Stimulated activated CD8-positive, alpha-beta memory T cell treated with anti-CD3 and anti-CD28 coated beads, Interleukin-4, amount 100 ng/mL, for 24 hours (primary cell): ENCODE results near the gene ARMC9.

ENCODE experiments used
- DNase-seq: peaks from one replicate; pipeline ENCODE4 v3.0.0-alpha.2; 2020; ENCODE audit warnings: low read depth

ARMC9 gene

DNA sequence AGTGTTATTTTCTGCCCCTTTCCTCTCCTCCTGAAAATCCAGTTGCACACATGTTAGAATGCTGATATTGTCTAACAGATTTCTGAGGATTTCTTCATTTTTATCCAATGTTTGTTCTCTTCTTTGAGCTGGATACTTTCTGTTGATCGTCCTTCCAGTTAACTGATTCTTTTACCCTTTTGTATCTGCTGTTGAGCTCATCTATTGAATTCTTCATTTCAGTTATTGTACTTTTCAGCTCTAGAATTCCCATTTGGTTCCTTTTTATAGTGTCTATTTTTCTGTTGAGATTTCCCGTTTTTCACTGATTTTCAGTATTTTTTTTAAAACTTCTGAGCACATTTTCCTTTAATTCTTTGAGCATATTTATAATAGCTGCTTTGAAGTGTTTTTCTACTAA is 119.1 kb downstream of the ARMC9 start:
- DNase-seq, result no peak

DNA sequence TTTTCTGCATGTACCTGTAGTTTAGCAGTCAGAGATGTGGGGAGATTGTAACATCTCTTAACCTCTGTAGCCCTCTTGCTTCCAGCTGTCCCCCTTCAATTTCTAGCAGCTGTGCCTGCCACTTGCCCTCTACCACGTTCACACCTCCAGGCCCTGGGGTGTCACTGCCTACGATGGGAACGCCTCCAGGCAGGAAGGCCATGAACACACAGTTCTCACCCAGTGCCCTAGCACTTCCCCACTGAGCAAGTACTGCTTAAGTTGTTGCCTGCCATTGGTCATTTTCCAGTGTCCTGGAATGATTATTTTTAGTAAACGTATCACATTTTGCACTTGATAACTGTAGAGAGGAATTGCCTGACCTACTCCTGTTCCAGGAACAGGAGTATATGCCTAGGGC is 120.0 kb downstream of the ARMC9 start:
- DNase-seq, result no peak

DNA sequence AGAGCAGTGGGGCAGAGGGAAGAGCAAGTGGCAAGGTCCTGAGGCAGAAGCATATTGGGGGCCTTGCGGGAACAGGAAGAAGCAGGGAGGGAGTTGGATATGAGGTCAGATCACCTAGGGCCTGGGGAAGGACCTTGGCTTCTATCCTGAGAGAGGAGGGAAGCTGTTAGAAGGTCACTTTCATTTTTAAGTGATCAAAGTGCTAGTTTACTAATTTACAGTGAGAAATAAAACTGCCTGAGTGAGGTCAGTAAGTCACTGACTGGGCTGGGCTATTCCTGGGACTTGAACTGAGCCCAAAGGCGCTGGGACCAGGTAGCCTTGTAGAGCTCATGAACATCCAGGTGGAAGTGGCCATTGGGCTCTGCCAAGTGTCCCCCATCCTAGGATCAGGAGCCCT is 120.5 kb downstream of the ARMC9 start:
- DNase-seq, result no peak

DNA sequence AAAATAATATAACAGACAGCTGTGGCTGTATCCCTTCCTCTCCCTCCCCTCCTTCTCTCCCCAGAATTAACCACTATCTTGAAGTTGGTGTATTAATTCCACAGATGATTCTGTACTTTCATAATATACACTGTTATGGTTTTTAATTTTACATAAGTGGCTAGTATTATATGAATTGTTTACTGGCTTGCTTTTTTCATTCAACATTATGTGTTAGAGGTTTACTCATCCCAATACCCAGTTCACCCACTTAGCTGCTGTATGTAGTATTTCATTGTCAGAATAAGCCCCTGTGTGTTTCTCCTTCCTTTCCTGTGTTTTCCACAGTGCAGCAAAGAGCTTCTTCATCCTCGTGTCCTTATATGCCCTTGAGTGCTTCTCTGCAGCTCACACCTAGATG is 121.4 kb downstream of the ARMC9 start:
- no peak for DNase-seq

DNA sequence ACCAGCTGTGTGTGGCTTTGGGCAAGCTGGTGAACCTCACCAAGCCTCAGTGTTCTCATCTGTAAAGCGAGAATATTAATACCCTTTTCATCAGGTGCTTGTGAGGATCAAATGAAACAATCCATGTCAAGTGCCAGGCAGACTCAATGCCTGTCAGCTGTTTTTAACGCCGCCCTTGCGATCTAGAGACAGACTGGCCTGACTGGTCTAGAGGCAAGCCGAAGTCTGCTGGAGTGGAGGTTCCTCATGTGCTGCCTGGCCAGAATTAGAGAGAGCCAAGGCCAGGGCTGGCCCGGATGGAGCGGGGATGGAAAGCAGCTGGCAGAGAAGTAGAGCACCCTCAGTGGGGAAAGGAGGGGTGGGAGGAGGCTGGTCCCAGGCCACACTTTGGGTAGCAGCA is 122.6 kb downstream of the ARMC9 start:
- DNase-seq, result no peak

DNA sequence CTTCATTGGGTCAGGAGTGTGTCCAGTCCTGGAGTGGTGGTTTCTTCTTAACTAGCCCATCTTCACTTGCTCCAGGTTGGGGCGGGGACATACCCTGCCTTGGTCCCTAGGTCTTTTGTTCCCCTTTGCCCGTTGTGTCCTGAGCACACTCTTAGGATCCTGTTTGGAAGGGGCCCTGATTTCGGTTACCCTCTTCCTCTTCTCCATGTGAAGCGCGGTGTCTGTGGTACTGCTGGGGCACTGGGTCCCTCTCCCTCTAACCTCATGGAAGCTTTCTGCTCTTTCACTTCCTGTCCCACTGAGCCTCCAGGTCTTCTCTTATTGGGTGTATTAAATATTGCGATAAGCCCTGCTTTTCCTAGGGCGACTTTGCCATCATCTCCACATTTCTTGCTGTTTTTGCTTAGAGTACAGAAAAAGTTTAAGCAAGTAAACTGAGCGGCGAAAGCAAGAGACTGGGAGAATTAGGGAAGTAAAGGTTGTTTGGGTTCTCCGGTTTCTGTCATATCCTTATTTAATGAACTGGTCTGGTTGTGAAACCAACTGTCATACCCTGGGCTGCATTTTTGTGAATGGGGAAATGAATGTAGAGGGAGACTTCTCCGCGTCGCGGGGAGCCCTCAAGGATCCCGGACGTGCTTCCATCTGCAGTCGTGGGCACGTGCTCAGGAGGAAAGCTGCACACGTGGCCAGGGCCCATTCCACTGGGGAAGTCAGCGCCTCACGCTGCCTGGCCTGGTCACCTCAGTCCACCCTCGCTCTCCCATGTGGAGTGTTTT is 123.3 kb downstream of the ARMC9 start:
- DNase-seq, result no peak

DNA sequence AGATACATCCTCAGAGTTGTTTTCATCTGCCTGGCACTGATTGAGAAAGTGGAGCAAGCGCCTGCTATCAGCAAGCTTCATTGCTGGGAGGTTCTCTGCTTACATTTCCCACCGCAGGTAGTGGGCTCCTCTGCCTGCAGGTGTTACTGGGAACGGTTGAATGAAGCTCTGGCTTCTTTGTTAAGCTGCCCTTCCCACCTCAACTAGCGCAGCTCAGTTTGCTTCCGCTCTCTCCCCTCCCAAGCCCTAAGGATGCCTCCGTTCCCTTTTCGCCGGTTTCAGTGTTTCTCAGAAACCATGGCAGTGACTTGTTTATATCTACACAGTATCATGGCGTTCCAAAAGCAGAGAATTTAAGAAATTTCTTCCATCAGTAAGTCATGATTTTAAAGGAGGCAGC is 124.9 kb downstream of the ARMC9 start:
- no peak for DNase-seq

DNA sequence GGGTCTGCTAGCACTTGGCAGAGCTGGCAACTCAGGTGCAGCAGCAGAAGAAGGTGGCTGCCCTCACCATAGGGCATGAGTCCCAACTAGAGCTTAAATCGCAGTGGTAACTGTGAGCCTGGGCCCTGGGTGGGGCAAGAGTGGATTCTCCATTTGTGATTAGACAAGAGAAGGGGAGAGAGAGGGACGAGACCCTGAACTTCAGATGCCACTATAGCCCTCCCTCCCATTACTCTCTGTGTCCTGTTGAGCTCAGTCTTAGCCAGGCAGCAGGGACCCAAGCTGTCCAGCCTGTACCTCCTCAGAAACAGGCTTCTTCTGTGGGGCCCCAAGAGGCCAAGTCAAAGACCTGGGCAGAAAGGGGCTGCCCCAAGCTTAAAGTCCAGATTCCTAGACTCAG is 127.4 kb downstream of the ARMC9 start:
- DNase-seq, result no peak

DNA sequence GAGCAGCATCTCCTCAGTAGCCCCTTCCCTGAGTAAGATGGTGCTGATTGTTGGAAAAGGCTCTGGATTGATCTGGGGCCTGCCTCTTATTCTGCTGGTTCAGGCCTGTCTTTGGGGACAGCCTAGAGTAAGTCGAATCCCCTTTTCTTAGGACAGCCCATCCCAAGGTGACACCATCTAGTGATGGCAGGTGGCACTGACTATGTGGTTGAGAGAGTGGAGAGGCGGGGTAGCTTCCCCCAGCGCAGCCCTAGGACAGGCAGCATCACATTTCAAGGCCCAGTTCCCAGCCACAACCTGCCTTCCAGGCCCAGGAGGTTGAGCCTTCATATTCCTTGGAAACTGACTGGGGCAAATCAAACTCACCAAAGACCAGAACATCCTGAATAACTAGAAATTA is 128.0 kb downstream of the ARMC9 start:
- no peak for DNase-seq

DNA sequence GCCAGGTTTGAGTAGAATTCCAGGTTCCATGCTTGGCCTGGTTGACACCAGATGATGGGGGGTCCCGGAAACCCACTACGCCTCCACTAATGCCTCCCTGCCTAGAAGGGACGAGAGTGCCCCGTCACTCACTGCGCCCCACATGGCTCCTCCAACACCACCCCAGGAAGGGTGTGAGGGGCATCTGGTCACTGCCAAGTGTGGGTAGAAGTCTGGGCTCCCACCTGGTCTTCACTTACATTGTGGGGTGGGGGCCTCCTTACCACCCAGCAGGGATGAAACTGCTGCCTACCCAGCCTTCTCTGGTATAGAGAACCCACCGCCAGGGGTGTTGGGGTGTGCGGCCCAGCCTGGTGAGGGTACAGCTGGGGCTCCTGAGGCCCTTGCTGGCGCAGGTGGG is 131.9 kb downstream of the ARMC9 start:
- DNase-seq, result no peak

DNA sequence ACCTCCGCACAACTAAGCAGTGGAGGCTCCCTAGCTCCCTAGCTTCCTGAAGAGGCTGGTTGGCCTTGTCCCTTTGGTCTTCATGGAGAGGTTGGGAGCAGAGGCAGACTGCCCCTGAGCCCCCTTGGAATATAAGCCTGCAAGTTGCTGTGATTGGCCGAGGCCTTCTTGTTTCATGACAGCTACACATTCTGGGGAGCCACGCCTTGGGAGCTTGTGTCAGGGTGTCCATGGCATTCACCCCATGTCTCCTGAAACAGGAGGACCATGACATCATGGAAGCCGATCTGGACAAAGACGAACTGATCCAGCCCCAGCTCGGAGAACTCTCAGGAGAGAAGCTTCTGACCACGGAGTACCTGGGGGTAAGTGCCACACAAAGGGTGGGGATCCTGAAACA is 133.1 kb downstream of the ARMC9 start:
- DNase-seq, result no peak

DNA sequence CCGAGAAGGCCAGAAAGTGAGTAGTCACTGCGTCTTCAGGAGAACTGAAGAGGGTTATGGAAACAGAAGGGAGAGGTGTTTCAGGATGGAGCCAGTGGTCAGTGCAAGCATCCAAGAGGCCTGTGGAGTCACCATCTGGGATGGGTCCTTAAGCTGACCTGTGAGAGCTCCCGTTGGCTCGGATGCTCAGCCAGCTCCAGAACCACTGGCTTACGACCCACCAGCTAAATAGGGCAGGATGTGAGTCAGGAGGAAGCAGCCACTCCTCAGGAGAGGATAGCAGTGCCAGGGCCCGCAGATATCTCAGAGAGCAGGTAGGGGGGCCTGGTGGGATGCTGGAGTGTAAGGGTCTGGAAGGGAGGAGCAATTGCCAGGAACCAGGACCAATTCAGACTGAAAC is 134.0 kb downstream of the ARMC9 start:
- DNase-seq, result no peak

DNA sequence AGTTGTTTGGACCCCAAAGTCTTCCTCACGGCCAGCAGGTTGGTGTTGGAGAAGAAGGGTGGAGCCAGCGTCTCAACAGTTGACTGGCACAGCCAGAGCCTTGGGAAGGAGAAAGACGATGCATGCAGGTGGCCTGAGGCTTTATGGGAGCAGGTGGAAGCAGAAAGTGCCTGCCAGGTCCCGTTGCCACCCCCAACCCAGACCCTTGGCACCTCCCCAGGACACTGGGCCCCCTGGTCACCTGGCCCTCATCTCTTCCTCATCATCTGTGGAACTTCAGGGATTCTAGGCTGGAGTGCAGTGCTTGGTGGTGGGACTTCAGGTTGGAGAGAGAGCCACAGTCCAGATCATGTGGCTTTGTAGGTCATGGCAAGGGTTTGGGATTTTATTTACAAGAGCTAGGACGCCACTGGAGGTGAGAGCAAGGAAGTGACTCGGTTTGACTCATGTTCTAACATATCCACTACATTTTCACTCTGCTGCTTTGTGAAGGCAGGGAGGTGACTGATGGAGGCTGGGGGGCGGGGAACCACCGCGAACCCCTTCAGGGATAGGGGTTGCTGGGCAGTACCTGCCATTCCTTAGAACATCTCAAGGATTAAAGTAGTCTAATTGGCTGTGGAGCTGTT is 134.6 kb downstream of the ARMC9 start:
- no peak for DNase-seq

DNA sequence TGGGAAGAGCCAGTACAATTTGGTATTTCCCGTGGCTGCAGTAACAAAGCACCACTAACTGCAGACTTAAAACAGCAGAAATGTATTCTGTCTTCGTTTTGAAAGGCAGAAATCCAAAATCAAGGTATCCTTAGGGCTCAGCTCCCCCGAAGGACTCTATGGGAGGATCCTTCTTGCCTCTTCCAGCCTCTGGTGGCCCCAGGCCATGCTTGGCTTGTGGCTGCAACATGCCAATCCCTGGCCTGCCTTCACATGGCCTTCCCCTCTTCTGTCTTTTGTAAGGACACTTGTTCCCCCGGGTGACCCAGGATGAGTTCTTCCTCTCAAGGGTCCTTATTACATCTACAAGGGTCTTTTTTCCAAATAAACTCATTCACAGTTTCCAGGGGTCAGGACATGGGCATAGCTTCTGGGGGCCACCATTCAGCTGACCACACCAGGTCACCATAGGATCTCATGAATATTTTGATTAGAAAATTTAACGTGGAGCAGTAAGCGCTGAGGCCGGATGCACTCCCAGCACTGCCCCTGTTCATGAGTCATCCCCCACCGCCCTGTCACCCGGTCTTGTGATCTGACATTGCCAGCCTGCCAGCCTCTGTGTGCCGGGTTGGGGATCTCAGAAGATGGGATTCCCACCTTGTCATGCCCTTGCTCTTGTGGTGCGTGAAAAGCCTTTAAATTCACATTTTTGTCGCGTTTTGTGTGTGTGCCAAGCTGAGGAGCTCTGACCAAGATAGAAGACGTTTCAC is 135.9 kb downstream of the ARMC9 start:
- no peak for DNase-seq

DNA sequence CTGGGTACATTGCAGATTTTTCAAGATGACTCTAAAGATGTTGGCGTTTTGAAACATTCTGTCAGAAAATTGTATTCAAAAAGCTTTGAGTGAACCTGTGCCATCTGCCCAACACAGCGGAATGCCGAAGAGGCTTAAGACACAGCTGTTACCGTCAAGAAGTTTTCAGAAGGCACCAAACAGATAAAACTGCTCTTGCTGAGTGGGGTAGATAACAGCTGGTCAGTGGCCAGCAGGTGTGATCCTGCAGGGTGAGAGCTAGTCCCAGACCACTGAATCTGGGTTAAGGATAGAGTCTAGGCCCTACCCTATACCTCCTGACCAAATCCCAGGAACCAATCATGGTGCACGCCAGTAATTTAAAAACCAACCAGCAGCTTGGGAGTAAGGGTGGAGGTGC is 136.6 kb downstream of the ARMC9 start:
- DNase-seq, result no peak

DNA sequence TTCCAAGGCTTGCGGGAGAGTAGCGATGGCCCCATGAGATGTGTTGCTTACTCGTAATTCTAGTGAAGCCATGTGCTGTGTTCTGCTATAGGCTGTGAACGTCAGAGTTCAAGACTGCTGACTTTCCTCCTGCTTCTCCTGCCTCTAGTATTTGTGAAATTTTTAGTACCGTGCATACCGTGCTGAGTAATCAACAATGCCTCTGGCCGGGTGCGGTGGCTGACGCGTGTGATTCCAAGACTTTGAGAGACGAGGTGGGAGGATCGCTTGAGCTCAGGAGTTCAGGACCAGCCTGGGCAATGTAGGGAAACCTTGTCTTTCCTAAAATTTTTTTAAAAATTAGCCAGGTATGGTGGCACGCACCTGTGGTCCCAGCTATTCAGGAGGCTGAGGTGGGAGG is 137.2 kb downstream of the ARMC9 start:
- no peak for DNase-seq

DNA sequence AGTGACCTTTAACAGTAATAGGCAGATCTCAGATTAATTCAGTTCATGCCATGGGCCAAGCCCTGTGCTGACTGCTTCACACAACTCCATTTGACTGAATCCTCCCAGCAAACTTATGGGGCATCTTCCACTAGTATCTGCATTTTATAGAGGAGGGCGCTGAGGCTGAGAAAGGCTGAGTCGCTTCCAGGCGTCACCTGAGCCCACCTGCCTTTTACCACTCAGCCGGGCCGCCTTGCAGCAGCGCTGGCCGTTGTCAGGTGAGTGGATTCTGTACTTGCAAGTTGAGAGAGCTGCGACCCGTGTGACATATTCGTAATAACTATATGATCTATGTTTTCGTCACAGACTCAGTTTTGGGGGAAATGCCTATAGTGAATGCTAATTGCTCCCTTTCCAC is 137.8 kb downstream of the ARMC9 start:
- DNase-seq, result no peak

DNA sequence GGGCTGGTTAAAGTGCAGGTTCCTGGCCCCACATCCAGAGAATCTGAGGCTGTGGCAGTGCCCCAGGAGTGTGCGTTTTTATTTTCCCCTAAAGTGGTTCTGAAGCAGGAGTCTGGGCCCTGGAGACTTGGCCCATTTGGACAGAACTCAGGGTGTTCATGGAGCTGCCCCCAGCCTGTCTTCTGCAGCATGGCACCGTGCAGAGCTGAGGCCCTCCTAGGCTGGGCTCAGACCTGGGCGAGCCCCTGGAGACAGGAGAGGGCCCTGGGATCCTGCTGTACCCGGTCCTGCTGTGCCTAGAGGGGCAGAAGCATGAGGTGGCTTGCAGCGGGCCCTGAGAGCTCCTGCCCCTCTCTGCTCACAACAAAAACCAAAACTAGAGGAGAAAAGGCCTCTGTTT is 138.3 kb downstream of the ARMC9 start:
- DNase-seq, result no peak

DNA sequence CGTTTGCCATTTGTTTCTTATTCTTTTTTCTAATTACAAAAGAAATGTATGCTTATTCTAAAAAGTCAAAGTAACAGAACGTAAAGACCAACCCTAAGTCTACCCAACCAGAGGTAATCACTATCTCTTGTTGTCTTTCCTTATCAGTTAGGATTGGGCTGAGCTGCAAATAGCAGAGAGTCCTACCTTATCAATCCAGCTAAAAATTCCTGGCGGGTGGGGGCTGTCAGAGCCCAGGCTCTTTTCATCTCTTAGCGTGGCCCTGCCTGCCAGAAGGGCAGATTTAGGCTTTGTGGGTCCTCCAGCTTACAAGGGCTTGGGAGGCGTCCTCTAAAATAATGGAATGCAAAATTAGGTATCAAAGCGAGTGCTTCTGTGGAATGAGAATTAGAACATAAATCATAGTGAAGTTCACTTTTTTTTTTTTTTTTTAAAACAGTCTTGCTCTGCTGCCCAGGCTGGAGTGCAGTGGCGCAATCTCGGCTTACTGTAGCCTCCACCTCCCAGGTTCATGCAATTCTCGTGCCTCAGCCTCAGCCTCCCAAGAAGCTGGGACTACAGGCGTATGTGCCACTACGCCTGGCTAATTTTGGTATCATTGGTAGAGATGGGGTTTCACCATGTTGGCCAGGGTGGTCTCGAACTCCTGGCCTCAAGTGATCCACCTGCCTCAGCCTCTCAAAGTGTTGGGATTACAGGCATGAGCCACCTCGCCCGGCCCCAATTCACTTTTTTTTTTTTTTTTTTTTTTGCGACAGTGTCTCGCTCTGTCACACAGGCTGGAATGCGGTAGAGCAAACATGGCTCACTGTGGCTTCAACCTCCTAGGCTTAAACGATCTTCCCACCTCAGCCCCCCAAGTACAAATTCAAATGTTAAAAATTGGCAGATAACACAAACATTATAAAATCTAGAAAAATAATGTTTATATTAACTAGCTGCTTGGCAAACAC is 139.7 kb downstream of the ARMC9 start:
- DNase-seq, result no peak

DNA sequence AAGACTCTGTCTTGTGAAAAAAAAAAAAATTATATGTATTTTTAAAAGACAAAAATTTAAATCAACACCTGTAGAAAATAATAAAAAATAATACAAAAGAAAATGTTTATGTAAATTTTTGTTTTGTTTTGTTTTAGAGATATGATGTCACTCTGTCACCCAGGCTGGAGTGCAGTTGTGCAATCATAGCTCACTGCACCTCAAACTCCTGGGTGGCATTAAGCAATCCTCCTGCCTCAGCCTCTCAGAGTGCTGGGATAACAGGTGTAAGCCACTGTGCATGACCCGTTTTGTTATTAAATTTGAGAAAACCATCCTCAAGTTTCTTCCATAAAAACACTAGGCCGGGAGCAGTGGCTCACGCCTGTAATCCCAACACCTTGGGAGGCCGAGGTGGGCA is 140.9 kb downstream of the ARMC9 start:
- DNase-seq, result no peak

DNA sequence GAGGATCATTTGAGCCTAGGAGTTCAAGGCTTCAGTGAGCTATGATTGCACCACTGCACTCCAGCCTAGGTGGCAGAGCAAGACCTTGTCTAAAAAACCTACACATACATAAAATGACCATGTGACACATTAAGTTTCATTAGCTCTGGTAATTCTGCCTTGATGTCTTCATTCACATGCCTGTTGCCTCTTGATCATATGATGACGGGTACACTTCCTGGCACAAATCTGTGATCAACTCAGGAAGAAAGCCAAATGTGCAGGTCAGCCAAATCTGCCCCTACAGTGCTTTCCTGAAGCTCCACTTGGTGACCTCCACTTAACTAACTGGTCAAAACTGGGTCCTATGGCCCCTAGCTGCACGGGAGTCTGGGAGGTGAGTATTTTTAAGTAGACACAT is 142.7 kb downstream of the ARMC9 start:
- DNase-seq, result no peak

DNA sequence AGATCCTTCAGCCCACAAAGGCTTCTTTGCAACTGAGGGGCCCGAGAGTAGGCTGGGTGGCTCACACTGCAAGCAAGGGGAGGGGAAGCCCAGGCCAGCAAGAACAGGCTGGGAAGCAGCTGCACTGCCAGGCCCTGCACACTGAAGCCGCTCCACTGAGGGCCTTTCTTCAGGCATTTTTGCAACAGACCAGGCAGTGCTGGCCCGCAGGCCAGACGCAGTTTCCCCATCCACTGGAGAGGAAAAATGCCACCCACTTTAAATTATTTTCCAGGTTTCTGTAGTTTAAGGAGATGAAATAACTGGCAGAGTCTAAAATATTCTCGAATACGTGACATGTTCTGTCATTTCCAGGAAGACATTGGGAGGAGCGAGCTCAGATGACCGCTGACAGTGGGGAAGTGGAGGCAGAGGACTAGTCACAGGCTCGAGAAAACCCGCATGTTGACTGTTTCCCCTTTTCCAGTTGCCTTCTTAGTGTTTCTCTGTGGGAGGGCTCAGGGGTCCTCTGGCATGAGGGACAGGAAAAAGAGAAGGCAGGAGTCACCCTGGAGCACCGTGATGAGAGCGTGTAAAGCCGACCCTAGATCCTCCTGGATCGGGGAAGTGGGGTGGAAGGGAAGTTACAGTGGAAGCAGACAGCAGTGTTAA is 143.8 kb downstream of the ARMC9 start:
- no peak for DNase-seq
